Heart left ventricle (tissue), 16 donors: ENCODE data around the gene MYO10. TPM values are rescaled to one million over a fixed set of nuclear protein-coding genes. Genes with fewer than 3 reads are reported as not detected.

ENCODE experiments used
- ATAC-seq, 4 donors: fragments of 200-7000 bp; cut with Tn5 transposase; one replicate each; pipeline ENCODE4 v1.9.1; 2020 to 2022; ENCODE audit warnings: moderate library complexity in 4 of 4, mild to moderate bottlenecking in 3 of 4, moderate number of reproducible peaks in 1 of 4
- DNase-seq, 5 donors: peaks; one replicate each; pipeline ENCODE4 v3.0.0-alpha.2; 2020
- H3K27ac ChIP-seq, 12 donors: fragments of 200-600 bp; sonication (generic) in 4 of 12; one replicate each; pipeline versions ENCODE4 v1.5.0 to v1.8.0; 2016 to 2022; ENCODE audit warnings: mild to moderate bottlenecking in 2 of 12
- H3K27me3 ChIP-seq, 9 donors: fragments of 200-600 bp; sonication (generic) in 2 of 9; one replicate each; pipeline versions ENCODE4 v1.5.1 to v1.8.0; 2016 to 2022; ENCODE audit warnings: mild to moderate bottlenecking in 3 of 9
- H3K36me3 ChIP-seq, 9 donors: fragments of 200-600 bp; sonication (generic) in 2 of 9; one replicate each; pipeline versions ENCODE4 v1.5.0 to v1.8.0; 2018 to 2022; ENCODE audit warnings: mild to moderate bottlenecking in 2 of 9
- H3K4me1 ChIP-seq, 12 donors: fragments of 200-600 bp; sonication (generic) in 4 of 12; one replicate each; pipeline versions ENCODE4 v1.5.0 to v1.8.0; 2016 to 2022; ENCODE audit warnings: mild to moderate bottlenecking in 3 of 12
- H3K4me3 ChIP-seq, 12 donors: fragments of 200-600 bp; sonication (generic) in 4 of 12; one replicate each; pipeline versions ENCODE4 v1.5.0 to v1.8.0; 2017 to 2022; ENCODE audit warnings: mild to moderate bottlenecking in 9 of 12, moderate library complexity in 4 of 12
- H3K9me3 ChIP-seq, 12 donors: fragments of 200-600 bp; sonication (generic) in 4 of 12; one replicate each; pipeline versions ENCODE4 v1.5.0 to v1.8.0; 2016 to 2022; ENCODE audit warnings: mild to moderate bottlenecking in 1 of 12
- POLR2A ChIP-seq, 2 donors: fragments of 450-650 bp; IDR thresholded peaks; one replicate each; pipeline ENCODE4 v1.6.1; 2017; ENCODE audit warnings: antibody characterized with exemption in 2 of 2, mild to moderate bottlenecking in 2 of 2, moderate library complexity in 2 of 2
- WGBS, 4 donors: extraction: QIAGEN DNeasy Blood & Tissue Kit in 2 of 4; methylation state at CpG; one replicate each; pipeline versions ENCODE4 v1.1.5 to v1.1.7; 2013 to 2018; 5-methylcytosine and 5-hydroxymethylcytosine counted together
- intact Hi-C, 10 donors: fragments of 100-400 bp; cut with DNase I; formaldehyde crosslinking; loops; one replicate each; pipeline versions ENCODE4 v1.11.1 to v1.14.2; 2022
- polyA plus RNA-seq, 2 donors: library from polyadenylated mRNA; stranded (reverse); fragments of 200-250 nt; gene quantifications; one replicate each; pipeline ENCODE4 v1.2.3, GENCODE V29; 2013
- total RNA-seq, 9 donors: library from RNA; depleted of rRNA in 2 of 9; stranded (reverse); fragments of >200 nt in 2 of 9; fragmentation: NEBNext Ultra II Directional in 3 of 9; extraction: Animal tissue kit (Norgen Biotek cat#: 25700) in 3 of 9; gene quantifications; one replicate each; pipeline versions ENCODE4 v1.1.0 to v1.2.4, GENCODE V29; 2016 to 2023
- TF ChIP-seq, protein P1 (sequence below), 12 donors: fragments of 200-600 bp; sonication (generic) in 4 of 12; IDR thresholded peaks; one replicate each; pipeline versions ENCODE4 v1.5.0 to v1.8.0; 2018 to 2022; ENCODE audit warnings: antibody characterized with exemption in 12 of 12, mild to moderate bottlenecking in 5 of 12
- donor health status: ischemic (EF 13 %, LVEDD 7.1; RV severe dilation, severe dysfunction).
- donor health status: healthy with polysubstance abuse.
- donor health status: DM: no; HTN: yes; CAD: no.
- donor health status: DM: no; HTN: no; CAD: no.
- donor health status: ischemic (EF 25% LVEDD 6.9; RV normal size, moderate dysfunction).
- donor health status: ischemic (EF 25% LVEDD 5.7; RV mildly dilated, moderate dysfunction).
- donor health status: healthy.
- donor health status: DM: yes; HTN: yes; CAD: no.
- donor health status: ischemic (EF 35%, LVEDD 5.7; RV mildly dilated, moderate dysfunction).
- donor health status: nonischemic (EF 11% LVEDD 7.7; RV severe dilation, severe dysfunction).
- donor health status: DM: yes; HTN: yes; CAD: no.
- donor health status: PGD.
- donor health status: ischemic (EF 29% LVEDD 5.4; RV normal size, mild dysfunction).
- donor health status: nonischemic (EF 23%, LVEDD 6.1; RV moderate dilation, normal function).

MYO10 gene
- total and polyA plus RNA-seq, 11 donors: 2.0 to 17.3 (median 3.8) TPM

DNA sequence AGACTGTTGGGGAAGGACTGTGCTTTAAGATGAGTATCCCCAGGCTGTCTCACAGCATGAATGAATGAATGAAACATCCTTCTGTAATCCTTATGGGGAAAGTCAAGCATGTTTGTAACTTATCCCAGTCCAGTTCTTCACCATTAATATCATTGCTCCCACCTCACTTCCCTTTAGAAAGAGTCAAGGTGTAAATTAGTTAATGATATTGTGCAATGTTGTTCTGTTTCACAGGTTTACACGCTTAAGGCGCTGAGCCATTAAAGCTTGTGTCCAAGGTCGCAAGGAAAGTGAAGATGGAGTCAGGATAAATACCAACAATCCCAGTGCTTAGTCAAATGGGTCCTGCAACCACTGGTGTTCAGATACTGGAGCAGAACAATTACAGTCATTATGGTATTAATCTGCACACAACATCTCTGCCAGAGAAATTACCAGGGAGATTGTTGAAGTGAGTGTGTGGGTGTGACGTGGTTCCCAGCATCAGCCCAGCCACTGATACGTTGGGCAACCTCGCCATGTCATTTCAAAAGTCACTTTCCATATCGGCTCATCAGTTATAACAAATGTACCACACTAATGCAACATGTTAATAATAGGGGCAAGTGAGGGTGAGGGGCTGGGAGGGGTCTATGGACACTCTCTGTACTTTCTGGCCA lies 1.5 kb upstream of the MYO10 start:
- no peaks in the 10 kb centered on the region for H3K36me3 ChIP-seq
- ATAC-seq: no peak
- H3K4me3 ChIP-seq: no peak overlapping the region
- H3K9me3 ChIP-seq: no peaks in the 10 kb centered on the region
- no peak for DNase-seq
- peaks cover 0 to 43% (median 19%) of the 10 kb centered on the region in 9 donors for H3K27me3 ChIP-seq
- no peak for TF ChIP-seq POLR2A (IDR thresholded peaks at IDR 0.05)
- TF ChIP-seq, protein P1, sequence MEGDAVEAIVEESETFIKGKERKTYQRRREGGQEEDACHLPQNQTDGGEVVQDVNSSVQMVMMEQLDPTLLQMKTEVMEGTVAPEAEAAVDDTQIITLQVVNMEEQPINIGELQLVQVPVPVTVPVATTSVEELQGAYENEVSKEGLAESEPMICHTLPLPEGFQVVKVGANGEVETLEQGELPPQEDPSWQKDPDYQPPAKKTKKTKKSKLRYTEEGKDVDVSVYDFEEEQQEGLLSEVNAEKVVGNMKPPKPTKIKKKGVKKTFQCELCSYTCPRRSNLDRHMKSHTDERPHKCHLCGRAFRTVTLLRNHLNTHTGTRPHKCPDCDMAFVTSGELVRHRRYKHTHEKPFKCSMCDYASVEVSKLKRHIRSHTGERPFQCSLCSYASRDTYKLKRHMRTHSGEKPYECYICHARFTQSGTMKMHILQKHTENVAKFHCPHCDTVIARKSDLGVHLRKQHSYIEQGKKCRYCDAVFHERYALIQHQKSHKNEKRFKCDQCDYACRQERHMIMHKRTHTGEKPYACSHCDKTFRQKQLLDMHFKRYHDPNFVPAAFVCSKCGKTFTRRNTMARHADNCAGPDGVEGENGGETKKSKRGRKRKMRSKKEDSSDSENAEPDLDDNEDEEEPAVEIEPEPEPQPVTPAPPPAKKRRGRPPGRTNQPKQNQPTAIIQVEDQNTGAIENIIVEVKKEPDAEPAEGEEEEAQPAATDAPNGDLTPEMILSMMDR (IDR thresholded peaks at IDR 0.05): no peak
- H3K27ac ChIP-seq: no peak overlapping the region
- WGBS, 4 donors: 82 to 89% (median 82%) methylated on average over 7 of the region's 7 CpGs
- H3K4me1 ChIP-seq: peaks cover 0 to 28% (median 10%) of the 10 kb centered on the region in 12 donors
- intact Hi-C loops: loop anchor here in 9 of 10 donors (5.0 to 10.0 kb wide), 7 partner anchors 107 to 257 kb away; no protein-coding TSS in a partner anchor

- DNase-seq: no peak
- Histone ChIP-seq H3K9me3 (no peaks in the 10 kb centered on the region), H3K4me3 (peak overlapping the region in 11 of 12 donors; percentile 60 to 90 (median 74)), H3K36me3 (no peaks in the 10 kb centered on the region), H3K27me3 (peaks cover 0 to 48% (median 24%) of the 10 kb centered on the region in 9 donors), H3K4me1 (peaks cover 0 to 28% (median 10%) of the 10 kb centered on the region in 12 donors), H3K27ac (peak overlapping the region in 8 of 12 donors; percentile 9 to 78 (median 63))
- ATAC-seq: no peak
- TF ChIP-seq, protein P1 (IDR thresholded peaks at IDR 0.05): no peak
- TF ChIP-seq POLR2A (IDR thresholded peaks at IDR 0.05): no peak
- intact Hi-C loops: loop anchor here in 9 of 10 donors (5.0 to 10.0 kb wide), 7 partner anchors 108 to 258 kb away; no protein-coding TSS in a partner anchor
- 34 to 38% (median 36%) methylated on average over 11 of the region's 11 CpGs for WGBS, 4 donors
Observed at GRCh38 chr5:16936989-16937438, 926 bp upstream of the MYO10 start.

DNA sequence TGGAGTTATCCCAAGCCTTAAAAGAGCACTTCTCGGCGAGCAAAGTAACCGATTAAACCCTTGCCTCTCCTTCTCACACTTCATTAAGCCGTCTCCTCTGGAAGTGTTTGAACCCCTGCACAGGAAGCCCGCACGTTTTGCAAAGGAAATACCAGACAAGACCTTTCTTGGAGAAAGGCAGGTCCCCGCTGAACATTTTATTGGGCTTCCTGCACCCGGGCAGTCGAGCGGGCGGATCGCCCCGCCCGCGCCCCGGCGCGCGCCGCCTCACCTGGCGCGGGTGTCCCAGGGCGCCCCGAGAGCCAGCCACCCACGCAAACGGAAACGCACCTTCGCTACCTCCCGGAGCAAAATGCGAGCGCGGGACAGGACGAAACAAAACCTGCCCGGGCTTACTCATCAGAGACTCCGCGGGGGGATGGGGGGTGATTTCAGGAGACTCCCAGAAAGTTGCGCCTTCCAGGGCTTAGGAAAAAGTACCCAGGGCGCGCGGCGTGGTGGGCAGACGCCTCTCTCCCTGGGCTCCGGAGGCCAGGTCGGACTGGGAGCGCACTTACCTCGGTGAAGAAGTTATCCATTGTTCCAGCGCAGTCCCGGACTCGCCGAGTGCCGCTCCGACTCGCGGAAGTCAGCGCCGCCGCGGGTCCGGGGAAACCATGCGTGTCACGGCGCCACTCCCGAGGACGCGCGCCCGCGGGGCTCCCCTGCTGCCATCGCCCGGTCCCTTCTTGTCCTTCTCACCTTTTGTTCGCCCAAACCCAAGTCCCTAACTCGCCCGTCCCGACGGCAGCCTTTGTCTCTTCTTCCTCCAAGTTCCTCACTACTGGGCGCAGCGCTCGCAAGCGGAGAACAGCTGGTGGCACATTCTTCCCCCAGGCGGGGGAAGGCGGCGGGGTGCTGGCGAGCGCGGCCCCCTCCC lies 598 bp downstream of the MYO10 start:
- H3K4me3 ChIP-seq: peak overlapping the region; percentile 60 to 90 (median 74)
- intact Hi-C loops: loop anchor here in 9 of 10 donors (2.0 to 10.0 kb wide), 13 partner anchors 85 to 259 kb away; no protein-coding TSS in a partner anchor
- H3K4me1 ChIP-seq: peaks cover 0 to 28% (median 11%) of the 10 kb centered on the region in 12 donors
- TF ChIP-seq POLR2A (IDR thresholded peaks at IDR 0.05): no peak
- TF ChIP-seq, protein P1 (IDR thresholded peaks at IDR 0.05): peak in 1 of 12 donors; percentile 6
- peaks cover 0 to 61% (median 24%) of the 10 kb centered on the region in 9 donors for H3K27me3 ChIP-seq
- H3K27ac ChIP-seq: peak overlapping the region; percentile 27 to 79 (median 65)
- DNase-seq (peak in 4 of 5 donors; percentile 29 to 54 (median 44)), ATAC-seq (peak in 3 of 4 donors; percentile 8 to 70 (median 44))
- WGBS, 4 donors: 0 to 2% (median 1%) methylated on average over 55 to 85 of the region's 85 CpGs
- no peaks in the 10 kb centered on the region for H3K9me3 ChIP-seq
- H3K36me3 ChIP-seq: no peaks in the 10 kb centered on the region
